Measurements from ENCODE around the gene CNTNAP2. TPM values are rescaled to one million over a fixed set of nuclear protein-coding genes. Genes with fewer than 3 reads are reported as not detected.

Gene CNTNAP2
- total and polyA plus RNA-seq, 2 of the 13 experiments (the other 11 are each of a cell fraction or from before 2014, with no cell fraction given): 0.40 to 0.42 TPM

GRCh38 chr7:146296028-146296427 lies 179.4 kb downstream of the CNTNAP2 start:
- WGBS (ENCODE audit: low lambda C conversion rate): no CpG with 5 or more reads among the region's 1 CpG
- no peak for ATAC-seq

More at GRCh38 chr7:146296028-146296427, 179.4 kb downstream of the CNTNAP2 start:
- Histone ChIP-seq H3K9me3 (ENCODE audit: low read length) (peaks cover 50% of the 10 kb centered on the region), H3K27ac (ENCODE audit: extremely low read length, insufficient read depth, low read length) (no peak overlapping the region), H3K4me3 (replicated peaks in 1 of 3; ENCODE audit: insufficient read depth in 1 of 3, low read depth in 2 of 3, low read length in 3 of 3) (no peak overlapping the region), H2AFZ (ENCODE audit: low read length) (no peak overlapping the region), H3K4me2 (ENCODE audit: low read depth, low read length) (no peak overlapping the region), H4K20me1 (ENCODE audit: insufficient read depth, low read length) (no peaks in the 10 kb centered on the region), H3K27me3 (ENCODE audit: control insufficient read depth in 1 of 2, insufficient read depth in 2 of 2, low read length in 2 of 2) (no peaks in the 10 kb centered on the region), H3K9ac (ENCODE audit: insufficient read depth, low read depth, low read length) (no peak overlapping the region), H3K4me1 (ENCODE audit: insufficient read depth, low read length) (no peaks in the 10 kb centered on the region), H3K36me3 (replicated peaks in 1 of 2; ENCODE audit: control insufficient read depth in 1 of 2, insufficient read depth in 2 of 2, low read length in 2 of 2) (no peaks in the 10 kb centered on the region), H3K79me2 (ENCODE audit: insufficient read depth, low read length) (no peaks in the 10 kb centered on the region)
- no TSS peak for BruUV-seq (replicated peaks)
- no peak for DNase-seq (ENCODE audit: low spot score)
- intact Hi-C loops (cut with micrococcal nuclease; ENCODE audit: unreplicated experiment) (no loop called here), in situ Hi-C loops (cut with HindIII; ENCODE audit: extremely low pct_ligation_motif_present, low pct_unique_long_range_greater_than_20kb) (no loop called here)
- CTCF ChIA-PET (ENCODE audit: low intra/inter-chr PET ratio, low total read pairs): no interaction called here
- no peak for TF ChIP-seq ZBTB44 (CRISPR knock-in tag; IDR thresholded peaks at IDR 0.05)
- TF ChIP-seq ZNF12 (CRISPR knock-in tag; IDR thresholded peaks at IDR 0.05): no peak
- TF ChIP-seq ZEB1 (IDR thresholded peaks at IDR 0.05; ENCODE audit: insufficient replicate concordance, low read depth): no peak
- TF ChIP-seq ZSCAN25 (CRISPR knock-in tag; IDR thresholded peaks at IDR 0.05): no peak
- TF ChIP-seq ZNF781 (CRISPR knock-in tag; IDR thresholded peaks at IDR 0.05; ENCODE audit: borderline replicate concordance, not compliant biosample characterization): no peak
- TF ChIP-seq PCBP1 (IDR thresholded peaks at IDR 0.05; ENCODE audit: borderline replicate concordance, low read depth, low read length): no peak
- no peak for TF ChIP-seq ZNF275 (CRISPR knock-in tag; IDR thresholded peaks at IDR 0.05; ENCODE audit: borderline replicate concordance)
- no peak for TF ChIP-seq SIX1 (CRISPR knock-in tag; IDR thresholded peaks at IDR 0.05; ENCODE audit: borderline replicate concordance)
- no peak for TF ChIP-seq AHR (CRISPR knock-in tag; IDR thresholded peaks at IDR 0.05)
- TF ChIP-seq POLR2AphosphoS5 (IDR thresholded peaks at IDR 0.05; ENCODE audit: low read depth, low read length): no peak
- TF ChIP-seq HMGXB4 (CRISPR knock-in tag; IDR thresholded peaks at IDR 0.05; ENCODE audit: borderline replicate concordance in 1 of 2, low read depth in 1 of 2): no peak
- TF ChIP-seq STAG1 (CRISPR knock-in tag; IDR thresholded peaks at IDR 0.05): no peak
- no peak for TF ChIP-seq CENPT (CRISPR knock-in tag; IDR thresholded peaks at IDR 0.05; ENCODE audit: low read depth)
- no peak for TF ChIP-seq ZKSCAN1 (IDR thresholded peaks at IDR 0.05; ENCODE audit: low read length)
- TF ChIP-seq USF2 (IDR thresholded peaks at IDR 0.05; ENCODE audit: low read depth, low read length): no peak
- TF ChIP-seq USF2 (CRISPR knock-in tag; IDR thresholded peaks at IDR 0.05; ENCODE audit: borderline replicate concordance): no peak
- no peak for TF ChIP-seq ZNF839 (CRISPR knock-in tag; IDR thresholded peaks at IDR 0.05; ENCODE audit: borderline replicate concordance)
- TF ChIP-seq ZNF773 (CRISPR knock-in tag; IDR thresholded peaks at IDR 0.05; ENCODE audit: borderline replicate concordance): no peak
- TF ChIP-seq GATAD2A (CRISPR knock-in tag; IDR thresholded peaks at IDR 0.05): no peak
- POLR2A ChIA-PET: no interaction called here
- no peak for FAIRE-seq
